ENCODE results near the gene GCSAM.

DNA sequence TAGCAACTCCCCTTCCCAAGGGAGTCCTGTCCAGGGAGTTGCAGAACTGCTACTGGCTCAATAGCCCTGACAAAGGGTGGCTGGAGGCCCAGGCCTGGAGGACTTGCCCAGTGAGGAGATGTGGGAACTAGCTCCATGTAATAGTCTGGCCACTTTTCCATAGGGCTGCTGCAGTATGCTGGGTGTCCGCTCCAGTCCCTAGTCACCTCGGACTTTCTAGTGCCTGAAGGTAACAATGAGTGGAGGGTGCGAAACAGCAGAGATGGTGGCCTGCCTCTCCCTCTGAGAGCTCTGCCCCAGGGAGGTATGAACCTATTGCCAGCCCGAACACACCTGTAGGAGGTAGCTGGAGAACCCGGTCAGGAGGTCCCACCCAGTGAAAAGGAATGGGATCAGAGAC is 42.0 kb upstream of the GCSAM start:
- no peak for TF ChIP-seq POLR2A (IDR thresholded peaks at IDR 0.05)
- TF ChIP-seq, protein P1, sequence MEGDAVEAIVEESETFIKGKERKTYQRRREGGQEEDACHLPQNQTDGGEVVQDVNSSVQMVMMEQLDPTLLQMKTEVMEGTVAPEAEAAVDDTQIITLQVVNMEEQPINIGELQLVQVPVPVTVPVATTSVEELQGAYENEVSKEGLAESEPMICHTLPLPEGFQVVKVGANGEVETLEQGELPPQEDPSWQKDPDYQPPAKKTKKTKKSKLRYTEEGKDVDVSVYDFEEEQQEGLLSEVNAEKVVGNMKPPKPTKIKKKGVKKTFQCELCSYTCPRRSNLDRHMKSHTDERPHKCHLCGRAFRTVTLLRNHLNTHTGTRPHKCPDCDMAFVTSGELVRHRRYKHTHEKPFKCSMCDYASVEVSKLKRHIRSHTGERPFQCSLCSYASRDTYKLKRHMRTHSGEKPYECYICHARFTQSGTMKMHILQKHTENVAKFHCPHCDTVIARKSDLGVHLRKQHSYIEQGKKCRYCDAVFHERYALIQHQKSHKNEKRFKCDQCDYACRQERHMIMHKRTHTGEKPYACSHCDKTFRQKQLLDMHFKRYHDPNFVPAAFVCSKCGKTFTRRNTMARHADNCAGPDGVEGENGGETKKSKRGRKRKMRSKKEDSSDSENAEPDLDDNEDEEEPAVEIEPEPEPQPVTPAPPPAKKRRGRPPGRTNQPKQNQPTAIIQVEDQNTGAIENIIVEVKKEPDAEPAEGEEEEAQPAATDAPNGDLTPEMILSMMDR (IDR thresholded peaks at IDR 0.05) = no peak
- no peak for TF ChIP-seq EP300 (IDR thresholded peaks at IDR 0.05)

Data from ovary (tissue), 3 donors.